NCI-H2227 (cell line): ENCODE data around the gene IL12RB2.
"Not testable (repeated sequence)": the region's sequence is repeated elsewhere in the genome, so short reads cannot be mapped to it uniquely, and the experiment has no call there.

Experiments used
- DNase-seq: peaks from one replicate; lab custom pipeline; 2025; ENCODE audit not compliant: unreplicated experiment; lab: John Stamatoyannopoulos, UW

IL12RB2 gene

DNA sequence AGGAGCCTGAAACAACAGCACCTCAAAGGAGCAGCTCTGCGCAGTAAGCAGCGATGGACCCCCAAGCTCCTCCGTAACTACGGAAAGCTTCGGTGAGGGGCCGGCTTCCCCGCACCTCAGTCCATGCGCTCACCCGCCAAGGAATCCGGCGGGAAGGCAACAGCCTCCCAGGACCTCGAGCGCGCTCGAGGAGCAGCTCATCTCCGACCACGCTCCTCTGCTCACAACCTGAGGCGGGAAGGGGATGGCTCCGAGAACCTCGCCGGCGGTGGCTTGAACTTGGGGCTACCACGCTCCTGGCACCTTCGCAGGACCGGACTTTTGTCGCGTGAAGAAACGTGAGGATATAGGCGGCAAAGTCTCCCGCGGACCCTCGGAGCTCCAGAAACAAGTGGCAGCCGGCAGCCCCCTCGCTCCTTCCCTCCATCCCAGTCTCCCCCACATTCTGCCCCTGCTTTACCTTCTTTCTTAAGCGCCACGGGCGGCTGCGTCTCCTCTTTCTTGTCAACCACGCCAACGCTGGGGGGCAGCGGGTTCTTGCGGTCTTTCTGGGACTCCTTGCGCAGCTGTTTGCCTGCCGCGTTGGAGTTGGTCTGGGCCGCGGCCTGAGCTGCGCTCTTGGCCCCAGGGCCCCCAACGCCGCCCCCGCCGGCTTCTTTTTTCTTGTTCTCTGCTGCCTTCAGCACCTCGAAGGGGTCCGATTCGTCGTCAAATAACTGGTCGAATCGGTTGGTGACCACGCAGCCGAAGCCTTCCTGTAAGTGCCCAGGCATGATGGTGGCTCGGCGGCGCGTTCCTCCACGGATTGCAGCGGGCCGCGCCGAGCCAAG is 122.1 kb downstream of the IL12RB2 start:
- peak; percentile 45 for DNase-seq

DNA sequence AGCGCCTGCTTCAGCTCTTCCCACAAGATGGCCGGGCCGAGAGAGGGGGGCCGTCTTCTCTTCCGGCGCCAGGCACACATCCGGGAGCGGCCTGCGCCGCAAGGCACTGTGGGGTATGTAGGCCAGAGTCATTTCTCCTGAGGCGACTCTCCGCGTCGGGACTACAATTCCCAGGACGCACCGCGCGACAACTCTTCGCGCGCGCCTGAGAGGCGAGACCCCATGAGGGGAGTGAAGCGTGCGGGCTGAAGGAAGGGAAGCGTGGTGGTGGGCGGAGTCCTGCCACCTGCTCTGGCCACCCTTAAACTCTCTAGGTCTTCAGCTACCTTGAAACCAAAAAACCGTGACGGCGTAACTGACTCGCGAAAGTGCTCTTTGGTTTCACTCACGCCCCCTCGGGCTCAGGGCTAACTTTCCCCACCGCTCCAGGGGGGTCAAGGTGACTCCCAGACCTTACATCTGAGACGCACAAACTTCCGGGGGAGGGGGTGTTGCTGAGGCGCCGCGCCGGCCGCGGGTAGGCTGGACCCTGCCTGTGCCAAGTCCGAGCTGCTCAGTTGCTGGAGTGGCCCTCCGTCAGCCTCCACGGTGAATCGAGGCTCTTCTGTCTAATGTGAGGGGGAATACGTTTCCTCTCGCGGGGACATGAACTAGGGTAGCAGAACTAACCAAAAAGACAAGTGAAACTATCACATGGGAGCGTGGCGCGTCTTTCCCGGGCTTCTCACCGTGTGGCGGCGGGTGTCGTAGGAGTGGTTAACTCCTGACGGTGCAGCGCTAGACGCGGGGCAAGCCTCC is 122.9 kb downstream of the IL12RB2 start, which contains the start of gene SERBP1:
Gene SERBP1, minus strand, starts transcription at position 45 of the 798 bp plus-strand sequence. CDS start 102 bp downstream, outside the sequence.
- DNase-seq = peak; percentile 99

- DNase-seq = no peak
These were observed 123.6 kb downstream of the IL12RB2 start for GRCh38 chr1:67431156-67431765.

- DNase-seq = peak; percentile 13
These were observed 124.4 kb downstream of the IL12RB2 start for GRCh38 chr1:67431869-67432578.

DNA sequence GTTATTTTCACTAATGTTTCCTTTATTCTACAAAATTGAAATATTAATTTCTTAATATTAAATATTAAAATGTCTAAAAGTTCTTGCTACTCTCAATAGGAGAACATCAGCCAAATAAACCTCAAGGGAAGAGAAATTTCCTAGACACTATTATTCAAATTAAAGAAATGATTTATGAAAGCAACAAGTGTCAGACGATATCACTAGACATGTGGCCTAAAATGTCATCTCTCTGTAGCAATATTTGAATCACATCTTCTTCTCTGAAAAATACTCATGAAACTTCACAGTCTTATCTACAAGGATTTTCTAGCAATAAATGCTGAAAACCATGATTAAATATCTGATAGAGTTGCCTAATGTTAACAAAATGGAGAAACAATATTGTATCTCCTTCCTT is 125.1 kb downstream of the IL12RB2 start:
- DNase-seq = no peak

- no peak for DNase-seq
These were observed 126.2 kb downstream of the IL12RB2 start for GRCh38 chr1:67433837-67434236.

- no peak for DNase-seq
These were observed 126.8 kb downstream of the IL12RB2 start for GRCh38 chr1:67434491-67434890.

GRCh38 chr1:67436511-67437055 is 128.9 kb downstream of the IL12RB2 start:
- DNase-seq = no peak

- no peak for DNase-seq
These were observed 130.3 kb downstream of the IL12RB2 start for GRCh38 chr1:67437961-67438360.

GRCh38 chr1:67439277-67440029 is 131.8 kb downstream of the IL12RB2 start:
- DNase-seq = no peak

DNA sequence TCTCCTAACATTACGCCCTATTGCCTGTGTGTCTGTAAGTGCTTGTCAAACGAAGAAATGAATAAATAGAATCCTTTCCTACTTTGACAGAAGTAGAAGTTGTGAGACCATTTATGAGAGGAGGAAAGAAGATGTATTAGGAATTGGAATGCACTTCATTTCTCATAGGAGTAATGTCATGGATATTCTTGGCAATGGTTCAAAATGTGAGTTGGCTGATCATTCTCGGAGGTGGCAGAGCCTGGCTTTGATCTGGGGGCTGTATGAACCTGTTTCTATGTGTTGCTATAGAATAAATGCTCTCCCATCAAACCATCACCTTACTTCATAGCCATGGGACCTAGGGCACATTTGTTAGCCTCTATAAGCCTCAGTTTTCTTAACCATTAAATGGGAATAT is 132.7 kb downstream of the IL12RB2 start:
- no peak for DNase-seq

- peak; percentile 44 for DNase-seq
These were observed 133.5 kb downstream of the IL12RB2 start for GRCh38 chr1:67441183-67441582.

- DNase-seq = no peak
These were observed 134.1 kb downstream of the IL12RB2 start for GRCh38 chr1:67441739-67442281.

- DNase-seq = not testable (repeated sequence)
These were observed 138.3 kb downstream of the IL12RB2 start for GRCh38 chr1:67446014-67446413.
